Measurements from ENCODE around the gene UBR4.

DNA sequence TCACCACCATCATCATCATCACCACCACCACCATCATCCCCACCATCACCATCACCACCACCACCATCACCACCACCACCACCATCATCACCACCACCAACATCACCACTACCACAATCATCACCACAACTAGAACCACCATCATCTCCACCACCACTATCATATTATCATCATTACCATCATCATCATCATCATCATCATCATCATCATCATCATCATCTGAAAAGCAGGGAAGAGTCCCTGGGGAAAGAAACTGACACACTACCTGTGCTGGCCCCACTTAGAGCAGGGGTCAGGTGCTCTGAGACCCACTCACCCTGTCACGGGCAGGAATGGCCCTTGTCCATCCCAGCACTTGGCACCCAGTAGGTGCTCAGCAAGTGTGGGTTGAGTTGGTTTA lies 148.7 kb downstream of the UBR4 start:
- TF ChIP-seq EZH2phosphoT487 (IDR thresholded peaks at IDR 0.05; ENCODE audit: insufficient read depth, low read depth) (no peak), EZH2 (IDR thresholded peaks at IDR 0.05; ENCODE audit: insufficient read depth, poor library complexity, severe bottlenecking) (no peak)

Data from GM23248 (cell line).